HL-60 (cell line): ENCODE results near the gene NT5C1A.

Experiments
- GABPA ChIP-seq: IDR thresholded peaks from 2 replicates; pipeline ENCODE4 v1.6.1; 2012; ENCODE audit warnings: low read depth
- POLR2AphosphoS5 ChIP-seq: IDR thresholded peaks from 2 replicates; pipeline ENCODE4 v1.6.1; 2012; ENCODE audit warnings: low read depth
- TF ChIP-seq, protein P1 (sequence below): IDR thresholded peaks from one replicate; pipeline ENCODE4 v1.5.1; 2011; ENCODE audit warnings: low read length, control low read depth, inconsistent platforms; ENCODE audit not compliant: insufficient read depth
- TF ChIP-seq, protein P2 (sequence below): IDR thresholded peaks from 2 replicates; pipeline ENCODE4 v1.6.1; 2012; ENCODE audit warnings: low read depth; ENCODE audit not compliant: insufficient replicate concordance

DNA sequence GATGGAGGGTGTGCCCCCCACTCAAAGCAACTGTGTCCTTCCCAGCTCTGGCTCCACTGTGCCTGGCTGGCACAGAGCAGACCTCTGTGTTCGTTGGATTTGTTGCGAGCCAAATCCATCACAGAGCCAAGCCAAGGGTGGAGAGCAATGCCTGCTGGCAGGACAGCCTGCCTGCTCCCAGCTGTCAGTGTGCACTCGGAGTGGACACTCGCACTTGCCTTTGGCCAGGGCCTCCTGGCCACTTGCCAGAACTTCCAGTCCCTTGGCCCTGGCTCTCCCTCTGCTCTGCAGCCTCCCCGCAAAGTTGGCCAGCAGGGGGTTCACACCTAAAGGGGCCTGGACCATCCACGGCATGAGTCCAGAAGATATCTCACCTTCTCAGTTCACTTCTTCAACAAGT lies 48.9 kb downstream of the NT5C1A start:
- TF ChIP-seq, protein P1, sequence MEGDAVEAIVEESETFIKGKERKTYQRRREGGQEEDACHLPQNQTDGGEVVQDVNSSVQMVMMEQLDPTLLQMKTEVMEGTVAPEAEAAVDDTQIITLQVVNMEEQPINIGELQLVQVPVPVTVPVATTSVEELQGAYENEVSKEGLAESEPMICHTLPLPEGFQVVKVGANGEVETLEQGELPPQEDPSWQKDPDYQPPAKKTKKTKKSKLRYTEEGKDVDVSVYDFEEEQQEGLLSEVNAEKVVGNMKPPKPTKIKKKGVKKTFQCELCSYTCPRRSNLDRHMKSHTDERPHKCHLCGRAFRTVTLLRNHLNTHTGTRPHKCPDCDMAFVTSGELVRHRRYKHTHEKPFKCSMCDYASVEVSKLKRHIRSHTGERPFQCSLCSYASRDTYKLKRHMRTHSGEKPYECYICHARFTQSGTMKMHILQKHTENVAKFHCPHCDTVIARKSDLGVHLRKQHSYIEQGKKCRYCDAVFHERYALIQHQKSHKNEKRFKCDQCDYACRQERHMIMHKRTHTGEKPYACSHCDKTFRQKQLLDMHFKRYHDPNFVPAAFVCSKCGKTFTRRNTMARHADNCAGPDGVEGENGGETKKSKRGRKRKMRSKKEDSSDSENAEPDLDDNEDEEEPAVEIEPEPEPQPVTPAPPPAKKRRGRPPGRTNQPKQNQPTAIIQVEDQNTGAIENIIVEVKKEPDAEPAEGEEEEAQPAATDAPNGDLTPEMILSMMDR, result no peak
- no peak for TF ChIP-seq POLR2AphosphoS5
- TF ChIP-seq, protein P2, sequence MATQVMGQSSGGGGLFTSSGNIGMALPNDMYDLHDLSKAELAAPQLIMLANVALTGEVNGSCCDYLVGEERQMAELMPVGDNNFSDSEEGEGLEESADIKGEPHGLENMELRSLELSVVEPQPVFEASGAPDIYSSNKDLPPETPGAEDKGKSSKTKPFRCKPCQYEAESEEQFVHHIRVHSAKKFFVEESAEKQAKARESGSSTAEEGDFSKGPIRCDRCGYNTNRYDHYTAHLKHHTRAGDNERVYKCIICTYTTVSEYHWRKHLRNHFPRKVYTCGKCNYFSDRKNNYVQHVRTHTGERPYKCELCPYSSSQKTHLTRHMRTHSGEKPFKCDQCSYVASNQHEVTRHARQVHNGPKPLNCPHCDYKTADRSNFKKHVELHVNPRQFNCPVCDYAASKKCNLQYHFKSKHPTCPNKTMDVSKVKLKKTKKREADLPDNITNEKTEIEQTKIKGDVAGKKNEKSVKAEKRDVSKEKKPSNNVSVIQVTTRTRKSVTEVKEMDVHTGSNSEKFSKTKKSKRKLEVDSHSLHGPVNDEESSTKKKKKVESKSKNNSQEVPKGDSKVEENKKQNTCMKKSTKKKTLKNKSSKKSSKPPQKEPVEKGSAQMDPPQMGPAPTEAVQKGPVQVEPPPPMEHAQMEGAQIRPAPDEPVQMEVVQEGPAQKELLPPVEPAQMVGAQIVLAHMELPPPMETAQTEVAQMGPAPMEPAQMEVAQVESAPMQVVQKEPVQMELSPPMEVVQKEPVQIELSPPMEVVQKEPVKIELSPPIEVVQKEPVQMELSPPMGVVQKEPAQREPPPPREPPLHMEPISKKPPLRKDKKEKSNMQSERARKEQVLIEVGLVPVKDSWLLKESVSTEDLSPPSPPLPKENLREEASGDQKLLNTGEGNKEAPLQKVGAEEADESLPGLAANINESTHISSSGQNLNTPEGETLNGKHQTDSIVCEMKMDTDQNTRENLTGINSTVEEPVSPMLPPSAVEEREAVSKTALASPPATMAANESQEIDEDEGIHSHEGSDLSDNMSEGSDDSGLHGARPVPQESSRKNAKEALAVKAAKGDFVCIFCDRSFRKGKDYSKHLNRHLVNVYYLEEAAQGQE, result no peak
- TF ChIP-seq GABPA, result no peak
